Naive thymus-derived CD4-positive, alpha-beta T cell (primary cell): ENCODE measurements around the gene STEEP1. TPM values are rescaled to one million over a fixed set of nuclear protein-coding genes. Genes with fewer than 3 reads are reported as not detected.
A peak's percentile ranks its signal among the peaks of the same experiment; 100 is the strongest.

Source experiments
- ATAC-seq: fragments of 150-1000 bp; cut with Tn5 transposase; 2 replicates; pipeline ENCODE4 v1.10.0; 2021; ENCODE audit warnings: mild to moderate bottlenecking, moderate library complexity
- CTCF ChIA-PET: fragments of 350-600 bp; sonication (Branson Sonifier 250); formaldehyde crosslinking; loops from one replicate; lab custom pipeline; 2021; ENCODE audit warnings: antibody characterized with exemption; lab: Charles Lee
- POLR2A ChIA-PET: fragments of 350-600 bp; sonication (Branson Sonifier 250); formaldehyde crosslinking; loops from one replicate; lab custom pipeline; 2021; ENCODE audit warnings: antibody characterized with exemption, inconsistent platforms; lab: Charles Lee
- DNase-seq, 9 donors: peaks; one replicate each; pipeline versions ENCODE4 v3.0.0 to v3.0.0-alpha.2; 2020 to 2022; ENCODE audit warnings: mixed read lengths in 1 of 9
- H3K27ac ChIP-seq: one replicate; pipeline ENCODE4 v1.7.0; 2013; ENCODE audit warnings: mild to moderate bottlenecking, low read depth, low read length, moderate library complexity
- H3K27me3 ChIP-seq, 2 donors: one replicate each; pipeline ENCODE4 v1.7.0; 2013; ENCODE audit warnings: low read length in 2 of 2, mild to moderate bottlenecking in 2 of 2, moderate library complexity in 2 of 2; ENCODE audit not compliant: control insufficient read depth in 2 of 2, insufficient read depth in 2 of 2
- H3K36me3 ChIP-seq, 3 experiments: 1 replicate in 2 of 3; 2 replicates in 1 of 3; pipeline ENCODE4 v1.7.0; 2013; ENCODE audit warnings: low read length in 3 of 3, mild to moderate bottlenecking in 3 of 3, moderate library complexity in 1 of 3; ENCODE audit not compliant: insufficient read depth in 3 of 3, control insufficient read depth in 2 of 3
- H3K4me1 ChIP-seq, 2 donors: one replicate each; pipeline ENCODE4 v1.7.0; 2013; ENCODE audit warnings: low read length in 2 of 2, mild to moderate bottlenecking in 2 of 2, moderate library complexity in 1 of 2; ENCODE audit not compliant: control insufficient read depth in 2 of 2, insufficient read depth in 2 of 2
- H3K4me3 ChIP-seq: 2 replicates; pipeline ENCODE4 v1.7.0; 2013; ENCODE audit warnings: mild to moderate bottlenecking, low read length
- H3K9me3 ChIP-seq, 3 experiments: 1 replicate in 2 of 3; 2 replicates in 1 of 3; pipeline ENCODE4 v1.7.0; 2013; ENCODE audit warnings: low read length in 3 of 3; ENCODE audit not compliant: control insufficient read depth in 2 of 3
- H3K27ac Mint-ChIP-seq, 9 donors: one replicate each; pipeline ENCODE4 v1.8.0; 2020 to 2022; ENCODE audit warnings: mixed read lengths in 9 of 9, mild to moderate bottlenecking in 8 of 9, moderate library complexity in 5 of 9, inconsistent platforms in 2 of 9
- H3K27me3 Mint-ChIP-seq, 5 donors: one replicate each; pipeline ENCODE4 v1.8.0; 2021 to 2022; ENCODE audit warnings: mixed read lengths in 5 of 5, mild to moderate bottlenecking in 1 of 5
- H3K36me3 Mint-ChIP-seq, 5 donors: one replicate each; pipeline ENCODE4 v1.8.0; 2020 to 2022; ENCODE audit warnings: mixed read lengths in 5 of 5, mild to moderate bottlenecking in 3 of 5, inconsistent platforms in 1 of 5
- H3K4me1 Mint-ChIP-seq, 7 donors: one replicate each; pipeline ENCODE4 v1.8.0; 2020 to 2022; ENCODE audit warnings: mixed read lengths in 7 of 7, mild to moderate bottlenecking in 3 of 7, inconsistent platforms in 1 of 7
- H3K4me3 Mint-ChIP-seq, 10 donors: one replicate each; pipeline ENCODE4 v1.8.0; 2020 to 2022; ENCODE audit warnings: mild to moderate bottlenecking in 10 of 10, mixed read lengths in 10 of 10, moderate library complexity in 6 of 10, inconsistent platforms in 2 of 10
- H3K9me3 Mint-ChIP-seq, 11 donors: one replicate each; pipeline ENCODE4 v1.8.0; 2020 to 2022; ENCODE audit warnings: mixed read lengths in 11 of 11, mild to moderate bottlenecking in 4 of 11, inconsistent platforms in 1 of 11, moderate library complexity in 1 of 11
- intact Hi-C, 2 donors: fragments of 100-400 bp; cut with micrococcal nuclease; formaldehyde crosslinking; loops; one replicate each; pipeline ENCODE4 v1.15.1; 2023
- polyA plus RNA-seq, 2 donors: library from polyadenylated mRNA; unstranded; fragments of 300-500 nt; fragmentation: Illumina TruSeq; gene quantifications; one replicate each; pipeline ENCODE4 v1.2.3, GENCODE V29; 2021
- total RNA-seq, 6 experiments: library from RNA in 5 of 6; stranded (reverse) in 5 of 6; gene quantifications; 1 replicate in 5 of 6; 2 replicates in 1 of 6; pipeline ENCODE4 v1.2.3 and lab custom pipeline; 2021 to 2026

STEEP1 gene
- total and polyA plus RNA-seq, 7 experiments from 2014 or later, result 13.3 to 22.2 (median 20.9) TPM

- Histone ChIP-seq H3K4me1 (no peaks in the 10 kb centered on the region), H3K27ac (no peak overlapping the region), H3K4me3 (no peak overlapping the region), H3K36me3 (no peaks in the 10 kb centered on the region), H3K27me3 (no peaks in the 10 kb centered on the region), H3K9me3 (no peaks in the 10 kb centered on the region)
- ChIA-PET POLR2A (interaction anchor here (0.7 kb wide), 1 partner anchor 260 kb away, joined by 4 read pairs; no protein-coding TSS in a partner anchor), CTCF (interaction anchor here (1.1 kb wide), 1 partner anchor 10 kb away, joined by 3 read pairs; no protein-coding TSS in a partner anchor)
- Mint-ChIP-seq H3K4me3 (no peak overlapping the region), H3K36me3 (no peaks in the 10 kb centered on the region), H3K27ac (no peak overlapping the region), H3K27me3 (no peaks in the 10 kb centered on the region), H3K4me1 (peaks cover 2 to 4% (median 3%) of the 10 kb centered on the region in 7 donors), H3K9me3 (no peaks in the 10 kb centered on the region)
- intact Hi-C loops, result no loop called here
- no peak for ATAC-seq
- no peak for DNase-seq
Measured at GRCh38 chrX:119521246-119521645, 44.0 kb downstream of the STEEP1 start.

DNA sequence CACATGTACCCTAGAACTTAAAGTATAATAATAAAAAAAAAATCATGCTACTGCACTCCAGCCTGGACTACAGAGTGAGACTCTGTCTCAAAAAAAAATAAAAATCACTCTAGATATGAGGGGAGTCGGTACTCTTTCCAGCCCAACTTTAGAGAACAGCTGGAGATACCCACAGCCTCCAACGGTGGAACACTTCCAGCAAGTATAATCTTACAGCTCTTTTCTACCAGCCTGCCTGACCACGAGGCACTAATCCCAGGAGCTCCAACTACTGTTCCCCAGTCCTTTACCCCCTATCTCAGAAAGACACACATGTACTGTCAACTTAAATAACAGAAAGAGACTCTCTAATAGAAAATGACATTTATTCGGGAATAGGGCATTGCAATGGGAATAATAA lies 46.8 kb downstream of the STEEP1 start:
- ChIA-PET POLR2A (interaction anchor here (0.5 kb wide), 1 partner anchor 94 kb away, joined by 3 read pairs; no protein-coding TSS in a partner anchor), CTCF (interaction anchor here (0.6 to 1.0 kb wide), 2 partner anchors 144 to 211 kb away, joined by 3 read pairs; no protein-coding TSS in a partner anchor)
- Mint-ChIP-seq H3K4me1 (peaks cover 2 to 7% (median 4%) of the 10 kb centered on the region in 7 donors), H3K4me3 (no peak overlapping the region), H3K36me3 (no peaks in the 10 kb centered on the region), H3K9me3 (no peaks in the 10 kb centered on the region), H3K27ac (no peak overlapping the region), H3K27me3 (no peaks in the 10 kb centered on the region)
- Histone ChIP-seq H3K27me3 (no peaks in the 10 kb centered on the region), H3K4me3 (no peak overlapping the region), H3K27ac (no peak overlapping the region), H3K4me1 (no peaks in the 10 kb centered on the region), H3K36me3 (no peaks in the 10 kb centered on the region), H3K9me3 (no peaks in the 10 kb centered on the region)
- intact Hi-C loops, result loop anchor here (5.0 kb wide), 4 partner anchors 54 to 369 kb away; partner anchors contain the start of genes NKRF (in 1 of the 2) and UBE2A (in 1 of the 2)
- DNase-seq (no peak), ATAC-seq (no peak)

- intact Hi-C loops, result loop anchor here (1.0 to 5.0 kb wide), 13 partner anchors 47 to 371 kb away; partner anchors contain the start of genes NKRF (in 2 of the 2), UBE2A (in 2 of the 2) and SEPTIN6 (in 1 of the 2)
- H3K27ac Mint-ChIP-seq, result peak overlapping the region in 5 of 9 donors; percentile 4 to 57 (median 40)
Measured at GRCh38 chrX:119516157-119516702, 49.0 kb downstream of the STEEP1 start.

GRCh38 chrX:119512146-119512800 lies 52.9 kb downstream of the STEEP1 start:
- H3K27me3 Mint-ChIP-seq, result no peaks in the 10 kb centered on the region
- CTCF ChIA-PET, result interaction anchor here (0.8 to 1.3 kb wide), 4 partner anchors 22 to 42 kb away, joined by 3 to 7 read pairs (median 4); no protein-coding TSS in a partner anchor
- H3K36me3 Mint-ChIP-seq, result no peaks in the 10 kb centered on the region
- peak; percentile 67 for ATAC-seq
- peaks cover 2 to 7% (median 4%) of the 10 kb centered on the region in 7 donors for H3K4me1 Mint-ChIP-seq
- no peak overlapping the region for H3K4me3 ChIP-seq
- no peak overlapping the region for H3K27ac ChIP-seq
- H3K36me3 ChIP-seq, result no peaks in the 10 kb centered on the region
- H3K9me3 ChIP-seq, result no peaks in the 10 kb centered on the region
- intact Hi-C loops, result loop anchor here in 1 of 2 donors (1.0 kb wide), 1 partner anchor 24 kb away; no protein-coding TSS in a partner anchor
- no peaks in the 10 kb centered on the region for H3K9me3 Mint-ChIP-seq
- no peak overlapping the region for H3K27ac Mint-ChIP-seq
- H3K4me3 Mint-ChIP-seq, result no peak overlapping the region
- POLR2A ChIA-PET, result interaction anchor here (0.6 to 1.1 kb wide), 2 partner anchors 9 to 30 kb away, joined by 3 to 8 read pairs; no protein-coding TSS in a partner anchor
- DNase-seq, result peak in 2 of 9 donors; percentile 9 to 20
- H3K27me3 ChIP-seq, result no peaks in the 10 kb centered on the region
- no peaks in the 10 kb centered on the region for H3K4me1 ChIP-seq

More at GRCh38 chrX:119516157-119516702, 49.0 kb downstream of the STEEP1 start:
- Mint-ChIP-seq H3K36me3 (no peaks in the 10 kb centered on the region), H3K4me1 (peaks cover 2 to 7% (median 4%) of the 10 kb centered on the region in 7 donors), H3K4me3 (no peak overlapping the region), H3K9me3 (no peaks in the 10 kb centered on the region), H3K27me3 (no peaks in the 10 kb centered on the region)
- CTCF ChIA-PET, result interaction anchor here (0.5 to 2.2 kb wide), 11 partner anchors 30 to 416 kb away, joined by 3 to 8 read pairs (median 4); no protein-coding TSS in a partner anchor
- POLR2A ChIA-PET, result interaction anchor here (0.6 to 1.2 kb wide), 2 partner anchors 10 to 362 kb away, joined by 3 to 5 read pairs; no protein-coding TSS in a partner anchor
- Histone ChIP-seq H3K9me3 (no peaks in the 10 kb centered on the region), H3K4me3 (no peak overlapping the region), H3K4me1 (no peaks in the 10 kb centered on the region), H3K36me3 (no peaks in the 10 kb centered on the region), H3K27ac (no peak overlapping the region), H3K27me3 (no peaks in the 10 kb centered on the region)
- DNase-seq, result peak; percentile 6 to 73 (median 55)
- peak; percentile 99 for ATAC-seq

DNA sequence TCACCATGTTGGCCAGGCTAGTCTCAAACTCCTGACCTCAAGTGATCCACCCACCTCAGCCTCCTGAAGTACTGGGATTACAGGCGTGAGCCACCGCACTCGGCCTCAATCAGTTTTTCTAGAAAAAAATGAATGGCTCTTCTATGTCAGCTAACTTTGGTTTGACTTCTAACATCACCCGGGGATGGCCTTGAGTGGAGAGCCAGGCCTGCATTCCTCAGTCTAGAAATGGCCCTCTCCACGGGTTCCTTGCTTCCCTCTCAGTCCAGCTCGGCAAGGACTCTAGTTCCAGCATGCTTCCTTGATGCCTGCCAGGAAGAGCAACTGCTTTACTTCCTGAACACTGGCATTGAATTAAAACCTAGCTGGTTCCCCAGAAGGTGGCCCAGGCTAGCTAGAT lies 58.0 kb downstream of the STEEP1 start:
- H3K36me3 Mint-ChIP-seq, result no peaks in the 10 kb centered on the region
- no peak overlapping the region for H3K27ac ChIP-seq
- DNase-seq (no peak), ATAC-seq (no peak)
- H3K4me1 Mint-ChIP-seq, result peaks cover 3 to 10% (median 8%) of the 10 kb centered on the region in 7 donors
- no peaks in the 10 kb centered on the region for H3K9me3 Mint-ChIP-seq
- no peaks in the 10 kb centered on the region for H3K36me3 ChIP-seq
- ChIA-PET CTCF (no interaction called here), POLR2A (no interaction called here)
- no peaks in the 10 kb centered on the region for H3K9me3 ChIP-seq
- H3K27ac Mint-ChIP-seq, result no peak overlapping the region
- H3K27me3 ChIP-seq, result no peaks in the 10 kb centered on the region
- H3K4me3 ChIP-seq, result no peak overlapping the region
- H3K27me3 Mint-ChIP-seq, result no peaks in the 10 kb centered on the region
- peaks cover 0 to 10% of the 10 kb centered on the region in 2 donors for H3K4me1 ChIP-seq
- intact Hi-C loops, result no loop called here
- no peak overlapping the region for H3K4me3 Mint-ChIP-seq

DNA sequence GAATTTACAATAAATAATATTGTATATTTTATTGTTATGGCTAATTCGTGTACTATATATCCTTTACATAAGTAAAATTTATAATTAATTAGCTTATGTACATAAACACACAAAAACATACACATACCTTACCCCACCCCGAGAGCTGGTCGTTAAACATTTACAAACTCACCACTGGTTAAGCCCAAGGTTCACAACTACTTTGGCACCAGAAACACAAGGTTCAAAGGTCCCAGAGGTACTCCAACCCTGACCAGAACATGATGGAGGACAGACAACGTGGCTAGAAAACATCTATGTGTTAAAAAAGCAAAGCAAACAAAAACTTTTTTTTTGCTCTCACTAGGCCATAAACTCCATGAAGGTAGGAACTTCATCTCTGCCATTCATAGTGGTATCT lies 59.3 kb downstream of the STEEP1 start:
- Histone ChIP-seq H3K27me3 (no peaks in the 10 kb centered on the region), H3K4me1 (peaks cover 0 to 20% of the 10 kb centered on the region in 2 donors), H3K4me3 (no peak overlapping the region), H3K36me3 (no peaks in the 10 kb centered on the region), H3K9me3 (no peaks in the 10 kb centered on the region), H3K27ac (no peak overlapping the region)
- Mint-ChIP-seq H3K4me1 (peaks cover 6 to 19% (median 14%) of the 10 kb centered on the region in 7 donors), H3K9me3 (no peaks in the 10 kb centered on the region), H3K27me3 (no peaks in the 10 kb centered on the region), H3K36me3 (no peaks in the 10 kb centered on the region), H3K4me3 (no peak overlapping the region), H3K27ac (no peak overlapping the region)
- ATAC-seq (no peak), DNase-seq (no peak)
- intact Hi-C loops, result no loop called here
- ChIA-PET CTCF (no interaction called here), POLR2A (interaction anchor here (0.6 to 0.9 kb wide), 2 partner anchors 11 to 66 kb away, joined by 3 to 5 read pairs; no protein-coding TSS in a partner anchor)
